ENCODE data around the gene CDK14.
A peak's percentile ranks its signal among the peaks of the same experiment; 100 is the strongest.

Gene CDK14

GRCh38 chr7:91050677-91051076, 454.6 kb downstream of the CDK14 start:
- DNase-seq (ENCODE audit: low read depth): peak; percentile 24

DNA sequence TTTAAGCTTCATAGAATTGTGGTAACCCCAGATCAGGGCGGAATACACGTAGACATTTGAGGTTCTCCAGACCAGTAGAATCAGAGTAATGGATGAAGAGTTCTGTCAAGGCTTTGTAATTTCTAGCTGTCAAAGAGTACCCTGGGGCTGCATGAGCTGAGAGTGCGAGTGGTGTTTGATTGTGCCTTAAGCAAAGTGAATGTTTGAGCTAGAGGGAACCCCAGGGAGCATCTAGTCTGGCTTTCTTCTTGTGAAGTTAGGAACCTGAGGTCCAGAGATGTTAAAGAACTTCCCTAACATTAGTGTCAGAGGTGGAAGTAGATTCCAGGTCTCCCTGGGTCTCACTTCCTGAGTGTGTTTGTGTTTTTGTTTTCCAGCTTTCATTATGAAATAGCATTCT, 455.8 kb downstream of the CDK14 start:
- no peak for DNase-seq (ENCODE audit: low read depth)

- no peak for DNase-seq (ENCODE audit: low read depth)
Measured at GRCh38 chr7:91054374-91054773, 458.3 kb downstream of the CDK14 start.

GRCh38 chr7:91055219-91055618, 459.1 kb downstream of the CDK14 start:
- DNase-seq (ENCODE audit: low read depth): no peak

GRCh38 chr7:91062713-91063112, 466.6 kb downstream of the CDK14 start:
- DNase-seq (ENCODE audit: low read depth): no peak

- no peak for DNase-seq (ENCODE audit: low read depth)
Measured at GRCh38 chr7:91064052-91064451, 467.9 kb downstream of the CDK14 start.

DNA sequence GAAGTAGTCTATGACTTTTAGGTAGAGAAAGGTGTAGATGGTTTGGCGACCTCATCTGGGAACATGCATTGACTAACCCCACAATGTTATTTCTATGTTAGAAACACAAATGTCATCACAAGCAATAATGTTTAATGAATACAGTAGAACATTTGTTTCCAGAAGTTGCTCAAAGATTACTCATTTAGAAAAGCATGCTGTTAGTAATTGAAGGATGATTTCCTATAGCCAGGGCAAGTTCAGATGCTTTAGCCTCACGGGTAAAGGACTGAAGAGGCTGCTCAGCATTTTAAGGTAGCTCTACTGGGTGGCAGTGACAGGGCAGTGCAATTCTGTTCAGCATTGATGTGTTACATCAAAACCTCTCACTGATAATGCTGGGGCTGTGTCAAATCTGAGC, 468.8 kb downstream of the CDK14 start:
- DNase-seq (ENCODE audit: low read depth): peak; percentile 23

DNA sequence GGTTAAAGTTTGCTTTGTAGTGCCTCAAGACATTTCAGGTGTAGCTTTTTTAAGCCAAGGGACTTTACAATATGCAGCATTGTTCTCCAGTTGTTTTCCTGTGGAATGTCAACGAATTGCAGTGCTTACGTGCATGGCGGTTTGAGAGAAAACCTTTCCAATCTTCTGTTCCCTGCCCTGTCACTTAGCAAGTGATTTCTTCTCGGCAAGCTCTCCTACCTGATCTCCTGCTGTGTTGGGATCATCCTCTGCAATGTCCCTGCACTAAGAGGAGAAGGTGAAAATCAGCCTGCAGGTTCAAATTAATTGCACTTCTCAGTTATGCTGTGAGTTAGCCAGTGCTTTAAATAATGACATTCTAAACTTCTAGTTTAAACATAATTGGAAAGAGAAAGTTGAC, 470.5 kb downstream of the CDK14 start:
- DNase-seq (ENCODE audit: low read depth): no peak

DNA sequence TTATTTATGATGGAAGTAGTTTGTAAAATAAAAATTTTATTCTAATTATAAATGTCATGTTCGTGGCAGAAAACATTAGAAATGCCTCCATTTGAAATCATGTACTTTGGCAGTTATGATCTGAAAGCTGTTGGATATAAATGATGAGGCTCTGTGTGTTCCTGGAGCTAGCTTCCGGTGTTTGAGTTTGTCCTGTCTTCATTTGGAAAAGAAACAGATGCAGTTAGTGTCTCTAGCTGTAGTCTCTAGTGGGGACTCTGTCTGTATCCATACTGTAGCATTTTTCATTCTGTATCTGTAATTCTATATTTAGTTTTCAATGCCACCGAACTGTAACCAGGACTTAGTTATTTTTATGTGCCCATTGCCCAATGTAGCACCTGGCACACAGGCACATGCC, 471.1 kb downstream of the CDK14 start:
- DNase-seq (ENCODE audit: low read depth): no peak

- no peak for DNase-seq (ENCODE audit: low read depth)
Measured at GRCh38 chr7:91068136-91068795, 472.1 kb downstream of the CDK14 start.

DNA sequence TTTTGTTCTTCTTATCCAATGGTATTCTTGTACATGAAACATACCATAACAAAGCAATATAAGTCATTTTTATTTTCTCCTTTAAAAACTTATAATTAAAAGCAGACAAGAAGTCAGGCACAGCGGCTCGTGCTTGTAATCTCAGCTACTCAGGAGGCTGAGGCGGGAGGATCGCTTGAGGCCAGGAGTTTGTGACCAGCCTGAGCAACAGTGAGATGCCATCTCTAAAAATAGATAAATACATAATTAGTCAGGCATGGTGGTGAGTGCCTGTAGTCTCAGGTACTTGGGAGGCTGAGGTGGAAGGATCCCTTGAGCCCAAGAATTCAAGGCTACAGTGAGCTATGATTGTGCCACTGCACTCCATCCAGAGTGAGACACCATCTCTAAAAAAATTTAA, 473.0 kb downstream of the CDK14 start:
- DNase-seq (ENCODE audit: low read depth): no peak

- peak; percentile 76 for DNase-seq (ENCODE audit: low read depth)
Measured at GRCh38 chr7:91079487-91079886, 483.4 kb downstream of the CDK14 start.

DNA sequence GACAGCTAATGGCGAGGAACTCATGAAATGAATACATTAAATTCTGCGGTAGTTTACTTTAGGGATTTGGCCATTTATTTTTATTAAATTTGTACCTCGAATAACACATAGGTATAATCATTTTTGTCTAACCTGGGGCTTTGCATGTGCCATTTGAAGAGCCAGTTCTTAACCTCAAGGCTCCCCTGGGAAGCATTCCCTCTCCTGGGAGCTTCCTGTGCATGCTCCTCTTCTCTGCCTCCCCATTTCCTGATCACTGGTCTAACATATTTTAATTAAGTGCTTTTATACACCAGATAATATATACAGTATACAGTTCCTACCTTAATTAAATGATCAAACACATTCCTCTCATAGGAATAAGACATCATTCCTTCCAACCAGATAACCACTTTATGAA, 484.2 kb downstream of the CDK14 start:
- DNase-seq (ENCODE audit: low read depth): no peak

DNA sequence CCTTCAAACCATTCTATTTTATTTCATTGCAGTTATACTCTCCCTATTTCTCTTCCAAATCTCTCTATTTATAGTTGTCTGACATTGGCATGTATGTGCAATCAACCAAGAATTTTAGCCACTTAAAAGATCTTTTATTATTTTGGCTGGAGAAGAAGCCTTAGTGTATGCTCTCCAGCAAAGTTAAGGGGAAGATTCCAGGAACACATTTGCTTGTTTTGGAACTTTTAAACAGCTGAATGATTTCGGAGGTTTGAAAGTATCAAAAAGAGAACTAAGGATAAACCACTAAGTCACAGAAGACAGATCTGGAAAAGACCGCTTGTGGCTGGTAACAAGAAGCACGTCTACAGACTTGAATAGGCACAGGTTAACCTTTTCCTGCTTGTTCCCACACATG, 485.9 kb downstream of the CDK14 start:
- DNase-seq (ENCODE audit: low read depth): peak; percentile 56

GRCh38 chr7:91082852-91083495, 486.9 kb downstream of the CDK14 start:
- DNase-seq (ENCODE audit: low read depth): peak; percentile 52

- no peak for DNase-seq (ENCODE audit: low read depth)
Measured at GRCh38 chr7:91083855-91084644, 487.9 kb downstream of the CDK14 start.

GRCh38 chr7:91085175-91085574, 489.1 kb downstream of the CDK14 start:
- no peak for DNase-seq (ENCODE audit: low read depth)

DNA sequence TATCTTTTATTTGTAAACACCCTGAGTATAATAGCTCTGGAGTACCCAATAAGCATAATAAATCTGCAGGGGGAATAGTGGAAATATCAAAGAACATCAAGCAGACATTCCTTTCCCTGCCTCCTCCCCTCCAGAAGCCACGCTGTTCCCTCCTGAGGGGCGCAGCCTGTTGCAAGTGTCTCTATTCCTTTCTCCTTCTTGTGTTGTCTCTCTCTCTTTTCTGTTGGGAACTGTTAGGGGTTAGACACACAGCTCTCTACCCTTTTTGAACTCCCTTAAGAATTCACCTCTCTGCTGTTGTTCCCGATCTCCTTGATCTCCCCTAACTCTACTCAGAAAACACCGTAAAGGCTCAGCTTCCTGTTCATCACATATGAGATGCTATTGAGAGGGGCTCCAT, 490.1 kb downstream of the CDK14 start:
- no peak for DNase-seq (ENCODE audit: low read depth)

GRCh38 chr7:91088156-91088555, 492.0 kb downstream of the CDK14 start:
- DNase-seq (ENCODE audit: low read depth): no peak

GRCh38 chr7:91088691-91089090, 492.6 kb downstream of the CDK14 start:
- no peak for DNase-seq (ENCODE audit: low read depth)

- DNase-seq (ENCODE audit: low read depth): peak; percentile 40
Measured at GRCh38 chr7:91089382-91089963, 493.4 kb downstream of the CDK14 start.

GRCh38 chr7:91090684-91091083, 494.6 kb downstream of the CDK14 start:
- no peak for DNase-seq (ENCODE audit: low read depth)

GRCh38 chr7:91091631-91092030, 495.5 kb downstream of the CDK14 start:
- no peak for DNase-seq (ENCODE audit: low read depth)

Data from iris pigment epithelial cell (primary cell).